ENCODE measurements around the gene KRTAP19-8. TPM values are rescaled to one million over a fixed set of nuclear protein-coding genes. Genes with fewer than 3 reads are reported as not detected.

KRTAP19-8 gene
- polyA plus RNA-seq, 3 donors, result not detected

- intact Hi-C loops (cut with micrococcal nuclease), result no loop called here
- Mint-ChIP-seq H3K4me1 (no peaks in the 10 kb centered on the region), H3K9me3 (peaks cover 0 to 19% (median 0%) of the 10 kb centered on the region in 7 donors), H3K4me3 (no peak overlapping the region), H3K36me3 (no peaks in the 10 kb centered on the region), H3K27me3 (ENCODE audit: low read depth in 3 of 3) (peaks cover 0 to 1% (median 0%) of the 10 kb centered on the region in 3 donors), H3K27ac (no peak overlapping the region)
- Histone ChIP-seq H3K27me3 (ENCODE audit: control insufficient read depth in 2 of 2, insufficient read depth in 2 of 2, low read length in 2 of 2) (no peaks in the 10 kb centered on the region), H3K9ac (ENCODE audit: insufficient read depth, low read length, poor library complexity, severe bottlenecking) (no peak overlapping the region), H3K4me1 (ENCODE audit: control insufficient read depth in 1 of 2, insufficient read depth in 2 of 2, low read length in 2 of 2) (no peaks in the 10 kb centered on the region), H4K20me1 (ENCODE audit: insufficient read depth, low read length) (no peaks in the 10 kb centered on the region), H3K9me3 (replicated peaks in 1 of 2; ENCODE audit: control insufficient read depth in 1 of 2, insufficient read depth in 1 of 2, low read length in 2 of 2) (peaks cover 0 to 4% of the 10 kb centered on the region in 2 donors), H3K4me3 (replicated peaks in 1 of 3; ENCODE audit: low read depth in 2 of 3, low read length in 3 of 3) (no peak overlapping the region), H3K4me2 (replicated peaks; ENCODE audit: extremely low read depth, low read length, poor library complexity, severe bottlenecking) (no peak overlapping the region), H3K27ac (ENCODE audit: low read depth in 1 of 2, low read length in 2 of 2) (no peak overlapping the region), H3K36me3 (replicated peaks in 1 of 2; ENCODE audit: control insufficient read depth in 1 of 2, insufficient read depth in 2 of 2, low read length in 2 of 2) (no peaks in the 10 kb centered on the region), H2AFZ (ENCODE audit: insufficient read depth, low read depth, low read length, poor library complexity, severe bottlenecking) (no peak overlapping the region), H3K79me2 (ENCODE audit: insufficient read depth, low read length) (no peaks in the 10 kb centered on the region)
- no peak for DNase-seq
- WGBS (ENCODE audit: insufficient coverage), result no CpG with 5 or more reads among the region's 2 CpGs
- TF ChIP-seq, protein P1, sequence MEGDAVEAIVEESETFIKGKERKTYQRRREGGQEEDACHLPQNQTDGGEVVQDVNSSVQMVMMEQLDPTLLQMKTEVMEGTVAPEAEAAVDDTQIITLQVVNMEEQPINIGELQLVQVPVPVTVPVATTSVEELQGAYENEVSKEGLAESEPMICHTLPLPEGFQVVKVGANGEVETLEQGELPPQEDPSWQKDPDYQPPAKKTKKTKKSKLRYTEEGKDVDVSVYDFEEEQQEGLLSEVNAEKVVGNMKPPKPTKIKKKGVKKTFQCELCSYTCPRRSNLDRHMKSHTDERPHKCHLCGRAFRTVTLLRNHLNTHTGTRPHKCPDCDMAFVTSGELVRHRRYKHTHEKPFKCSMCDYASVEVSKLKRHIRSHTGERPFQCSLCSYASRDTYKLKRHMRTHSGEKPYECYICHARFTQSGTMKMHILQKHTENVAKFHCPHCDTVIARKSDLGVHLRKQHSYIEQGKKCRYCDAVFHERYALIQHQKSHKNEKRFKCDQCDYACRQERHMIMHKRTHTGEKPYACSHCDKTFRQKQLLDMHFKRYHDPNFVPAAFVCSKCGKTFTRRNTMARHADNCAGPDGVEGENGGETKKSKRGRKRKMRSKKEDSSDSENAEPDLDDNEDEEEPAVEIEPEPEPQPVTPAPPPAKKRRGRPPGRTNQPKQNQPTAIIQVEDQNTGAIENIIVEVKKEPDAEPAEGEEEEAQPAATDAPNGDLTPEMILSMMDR (IDR thresholded peaks at IDR 0.05), result no peak
Measured at GRCh38 chr21:31018232-31018631, 20.0 kb downstream of the KRTAP19-8 start.

- TF ChIP-seq, protein P1 (IDR thresholded peaks at IDR 0.05), result no peak
- Histone ChIP-seq H3K4me3 (replicated peaks in 1 of 3; ENCODE audit: low read depth in 2 of 3, low read length in 3 of 3) (no peak overlapping the region), H3K27me3 (ENCODE audit: control insufficient read depth in 2 of 2, insufficient read depth in 2 of 2, low read length in 2 of 2) (no peaks in the 10 kb centered on the region), H3K36me3 (replicated peaks in 1 of 2; ENCODE audit: control insufficient read depth in 1 of 2, insufficient read depth in 2 of 2, low read length in 2 of 2) (no peaks in the 10 kb centered on the region), H3K79me2 (ENCODE audit: insufficient read depth, low read length) (no peaks in the 10 kb centered on the region), H3K9me3 (replicated peaks in 1 of 2; ENCODE audit: control insufficient read depth in 1 of 2, insufficient read depth in 1 of 2, low read length in 2 of 2) (peaks cover 0 to 4% of the 10 kb centered on the region in 2 donors), H3K27ac (ENCODE audit: low read depth in 1 of 2, low read length in 2 of 2) (no peak overlapping the region), H3K4me1 (ENCODE audit: control insufficient read depth in 1 of 2, insufficient read depth in 2 of 2, low read length in 2 of 2) (no peaks in the 10 kb centered on the region), H2AFZ (ENCODE audit: insufficient read depth, low read depth, low read length, poor library complexity, severe bottlenecking) (no peak overlapping the region), H3K4me2 (replicated peaks; ENCODE audit: extremely low read depth, low read length, poor library complexity, severe bottlenecking) (no peak overlapping the region), H4K20me1 (ENCODE audit: insufficient read depth, low read length) (no peaks in the 10 kb centered on the region), H3K9ac (ENCODE audit: insufficient read depth, low read length, poor library complexity, severe bottlenecking) (no peak overlapping the region)
- Mint-ChIP-seq H3K4me3 (no peak overlapping the region), H3K36me3 (no peaks in the 10 kb centered on the region), H3K27ac (no peak overlapping the region), H3K4me1 (no peaks in the 10 kb centered on the region), H3K27me3 (ENCODE audit: low read depth in 3 of 3) (peaks cover 0 to 1% (median 0%) of the 10 kb centered on the region in 3 donors), H3K9me3 (peaks cover 0 to 14% (median 0%) of the 10 kb centered on the region in 7 donors)
- DNase-seq, result no peak
- intact Hi-C loops (cut with micrococcal nuclease), result no loop called here
- no CpG with 5 or more reads among the region's 2 CpGs for WGBS (ENCODE audit: insufficient coverage)
Measured at GRCh38 chr21:31014891-31015290, 23.4 kb downstream of the KRTAP19-8 start.
